Esophagus muscularis mucosa (tissue), 4 donors: ENCODE results near the gene ITGBL1. TPM values are rescaled to one million over a fixed set of nuclear protein-coding genes. Genes with fewer than 3 reads are reported as not detected.

Source experiments
- DNase-seq: peaks from one replicate; pipeline ENCODE4 v3.0.0-alpha.2; 2017; ENCODE audit errors: extremely low spot score
- H3K27ac ChIP-seq, 4 donors: fragments of 200-600 bp; sonication (generic); replicated peaks in 1 of 4; 1 replicate in 3 of 4; 2 replicates in 1 of 4; pipeline ENCODE4 v1.5.1; 2016 to 2019; ENCODE audit warnings: mild to moderate bottlenecking in 1 of 4
- H3K27me3 ChIP-seq, 4 donors: fragments of 200-600 bp; sonication (generic); one replicate each; pipeline versions ENCODE4 v1.5.1 to v1.6.0; 2016 to 2019
- H3K36me3 ChIP-seq, 4 donors: fragments of 200-600 bp; sonication (generic); one replicate each; pipeline ENCODE4 v1.5.1; 2016 to 2019
- H3K4me1 ChIP-seq, 4 donors: fragments of 200-600 bp; sonication (generic); one replicate each; pipeline ENCODE4 v1.5.1; 2016 to 2019
- H3K4me3 ChIP-seq, 4 donors: fragments of 200-600 bp; sonication (generic); 1 replicate in 2 of 4; 2 replicates in 2 of 4; pipeline ENCODE4 v1.5.1; 2016 to 2019; ENCODE audit warnings: mild to moderate bottlenecking in 4 of 4, moderate library complexity in 1 of 4
- H3K9me3 ChIP-seq, 4 donors: fragments of 200-600 bp; sonication (generic); 1 replicate in 3 of 4; 2 replicates in 1 of 4; pipeline ENCODE4 v1.5.1; 2016 to 2019
- CTCF ChIP-seq, 3 experiments: fragments of 200-600 bp in 2 of 3; fragments of 450-650 bp in 1 of 3; sonication (generic) in 2 of 3; IDR thresholded peaks; one replicate each; pipeline ENCODE4 v1.5.1; 2017 to 2019; ENCODE audit warnings: antibody characterized with exemption in 3 of 3, mild to moderate bottlenecking in 2 of 3, moderate library complexity in 1 of 3
- EP300 ChIP-seq: sonication (generic); formaldehyde crosslinking; IDR thresholded peaks from one replicate; pipeline ENCODE4 v1.6.1; 2017; ENCODE audit warnings: antibody characterized with exemption
- POLR2A ChIP-seq: fragments of 450-650 bp; IDR thresholded peaks from one replicate; pipeline ENCODE4 v1.6.1; 2017; ENCODE audit warnings: antibody characterized with exemption, moderate library complexity, mild to moderate bottlenecking, low read depth
- POLR2AphosphoS5 ChIP-seq, 2 donors: sonication (generic); formaldehyde crosslinking; IDR thresholded peaks; one replicate each; pipeline ENCODE4 v1.6.1; 2017; ENCODE audit warnings: antibody characterized with exemption in 2 of 2
- WGBS: methylation state at CpG from one replicate; pipeline ENCODE4 v1.1.5; 2018; 5-methylcytosine and 5-hydroxymethylcytosine counted together
- intact Hi-C: fragments of 100-400 bp; cut with DNase I; formaldehyde crosslinking; loops from one replicate; pipeline ENCODE4 v1.15.1; 2023
- total RNA-seq, 4 donors: library from RNA; depleted of rRNA; stranded (reverse); fragments of >200 nt; gene quantifications; one replicate each; pipeline versions ENCODE4 v1.1.0 to v1.2.1, GENCODE V29; 2016

ITGBL1 gene
- total RNA-seq, 4 donors from 2014 or later, result 8.3 to 20.0 (median 13.8) TPM

- TF ChIP-seq CTCF (IDR thresholded peaks at IDR 0.05), result no peak
- no peak for TF ChIP-seq POLR2AphosphoS5 (IDR thresholded peaks at IDR 0.05)
- TF ChIP-seq POLR2A, result no peak
- no peak for TF ChIP-seq EP300
- no peak for DNase-seq
- no peaks in the 10 kb centered on the region for H3K36me3 ChIP-seq
- H3K4me3 ChIP-seq, result no peak overlapping the region
- H3K27ac ChIP-seq, result peak overlapping the region in 1 of 4 donors; percentile 19
- peaks cover 0 to 23% (median 16%) of the 10 kb centered on the region in 4 donors for H3K4me1 ChIP-seq
- WGBS, result 55% methylated on average over 3 of the region's 3 CpGs
- intact Hi-C loops, result no loop called here
- H3K27me3 ChIP-seq, result no peaks in the 10 kb centered on the region
- H3K9me3 ChIP-seq, result no peaks in the 10 kb centered on the region
Observed at GRCh38 chr13:101624981-101625380, 172.5 kb downstream of the ITGBL1 start.

GRCh38 chr13:101626925-101627555 is 174.6 kb downstream of the ITGBL1 start:
- no peaks in the 10 kb centered on the region for H3K36me3 ChIP-seq
- DNase-seq, result no peak
- intact Hi-C loops, result no loop called here
- H3K4me1 ChIP-seq, result peaks cover 0 to 23% (median 16%) of the 10 kb centered on the region in 4 donors
- no peaks in the 10 kb centered on the region for H3K27me3 ChIP-seq
- H3K4me3 ChIP-seq, result peak overlapping the region; percentile 17 to 45 (median 28)
- 58% methylated on average over 4 of the region's 4 CpGs for WGBS
- H3K27ac ChIP-seq, result peak overlapping the region in 1 of 4 donors; percentile 13
- TF ChIP-seq EP300 (no peak), POLR2A (no peak), POLR2AphosphoS5 (IDR thresholded peaks at IDR 0.05) (no peak), CTCF (IDR thresholded peaks at IDR 0.05) (no peak)
- no peaks in the 10 kb centered on the region for H3K9me3 ChIP-seq

DNA sequence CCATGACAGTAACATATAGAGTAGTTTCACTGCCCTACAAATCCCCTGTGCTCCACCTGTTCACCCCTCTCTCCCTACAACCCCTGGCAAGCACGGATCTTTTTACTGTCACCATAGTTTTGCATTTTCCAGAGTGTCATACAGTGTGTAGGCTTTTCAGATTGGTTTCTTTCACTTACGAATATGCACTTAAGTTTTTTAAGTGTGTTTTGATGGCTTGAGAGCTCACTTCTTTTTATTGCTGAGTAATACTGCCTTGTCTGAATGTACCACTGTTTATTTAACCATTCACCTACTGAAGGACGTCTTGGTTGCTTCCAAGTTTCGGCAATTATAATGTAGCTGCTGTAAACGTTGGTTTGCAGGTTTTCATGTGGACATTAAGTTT is 175.1 kb downstream of the ITGBL1 start:
- Histone ChIP-seq H3K27ac (peak overlapping the region in 1 of 4 donors; percentile 13), H3K9me3 (no peaks in the 10 kb centered on the region), H3K4me3 (peak overlapping the region; percentile 17 to 45 (median 28)), H3K4me1 (peaks cover 0 to 23% (median 16%) of the 10 kb centered on the region in 4 donors), H3K36me3 (no peaks in the 10 kb centered on the region), H3K27me3 (no peaks in the 10 kb centered on the region)
- TF ChIP-seq POLR2AphosphoS5 (IDR thresholded peaks at IDR 0.05) (no peak), POLR2A (no peak), CTCF (IDR thresholded peaks at IDR 0.05) (no peak), EP300 (no peak)
- no peak for DNase-seq
- intact Hi-C loops, result no loop called here
- WGBS, result 57% methylated on average over 5 of the region's 5 CpGs

DNA sequence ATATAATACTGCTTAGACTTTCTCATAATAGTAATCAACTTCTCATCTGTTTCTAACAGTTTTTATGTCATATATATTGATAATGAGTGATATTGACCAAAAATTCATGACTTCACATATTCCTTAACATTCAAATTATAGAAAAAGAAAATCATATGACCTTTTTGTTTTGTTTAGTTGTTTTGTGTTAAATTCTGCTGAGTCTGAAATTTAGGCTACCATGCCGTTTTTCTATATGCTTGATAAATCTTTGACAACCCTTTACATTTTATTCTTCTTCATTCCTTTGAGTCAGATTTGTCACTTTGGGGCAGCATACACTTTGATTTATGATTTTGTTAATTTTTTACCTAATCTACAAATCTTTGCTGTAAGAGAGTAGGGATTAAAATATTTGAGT is 176.4 kb downstream of the ITGBL1 start:
- Histone ChIP-seq H3K4me1 (peaks cover 0 to 17% (median 11%) of the 10 kb centered on the region in 4 donors), H3K36me3 (no peaks in the 10 kb centered on the region), H3K9me3 (no peaks in the 10 kb centered on the region), H3K27ac (no peak overlapping the region), H3K27me3 (no peaks in the 10 kb centered on the region), H3K4me3 (no peak overlapping the region)
- TF ChIP-seq POLR2A (no peak), POLR2AphosphoS5 (IDR thresholded peaks at IDR 0.05) (no peak), EP300 (no peak), CTCF (IDR thresholded peaks at IDR 0.05) (no peak)
- no peak for DNase-seq
- 85% methylated on average over 1 of the region's 1 CpG for WGBS
- intact Hi-C loops, result no loop called here

DNA sequence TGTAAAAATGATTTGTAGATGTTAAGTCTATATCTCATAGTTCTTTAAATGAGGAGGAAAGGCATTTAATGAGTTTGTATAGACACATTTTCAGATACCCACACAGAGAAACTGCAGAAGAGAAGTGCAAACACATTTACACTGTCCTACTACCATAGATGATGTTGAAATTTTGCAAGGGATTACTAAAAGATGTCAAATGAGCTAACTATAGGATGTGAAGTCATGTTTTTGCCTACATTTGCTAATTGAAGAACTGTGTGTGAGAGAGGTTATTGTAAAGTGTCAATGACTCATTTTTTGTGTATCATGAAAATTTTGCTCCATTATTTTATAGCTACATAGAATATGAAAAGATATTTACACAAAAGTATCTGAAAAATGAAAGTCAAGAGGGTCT is 178.9 kb downstream of the ITGBL1 start:
- no peak for DNase-seq
- intact Hi-C loops, result no loop called here
- Histone ChIP-seq H3K36me3 (no peaks in the 10 kb centered on the region), H3K4me3 (no peak overlapping the region), H3K9me3 (no peaks in the 10 kb centered on the region), H3K27ac (no peak overlapping the region), H3K27me3 (no peaks in the 10 kb centered on the region), H3K4me1 (peaks cover 0 to 8% (median 5%) of the 10 kb centered on the region in 4 donors)
- TF ChIP-seq POLR2AphosphoS5 (IDR thresholded peaks at IDR 0.05) (no peak), POLR2A (no peak), CTCF (IDR thresholded peaks at IDR 0.05) (no peak), EP300 (no peak)
